GM19452 (cell line): ENCODE results near the gene CPE.
A peak's percentile ranks its signal among the peaks of the same experiment; 100 is the strongest.
"Not testable (repeated sequence)": the region's sequence is repeated elsewhere in the genome, so short reads cannot be mapped to it uniquely, and the experiment has no call there.

Experiments
- ATAC-seq: cut with Tn5 transposase; IDR thresholded peaks from one replicate; pipeline ENCODE4 v1.9.1; 2021; ENCODE audit not compliant: unreplicated experiment

The CPE gene

DNA sequence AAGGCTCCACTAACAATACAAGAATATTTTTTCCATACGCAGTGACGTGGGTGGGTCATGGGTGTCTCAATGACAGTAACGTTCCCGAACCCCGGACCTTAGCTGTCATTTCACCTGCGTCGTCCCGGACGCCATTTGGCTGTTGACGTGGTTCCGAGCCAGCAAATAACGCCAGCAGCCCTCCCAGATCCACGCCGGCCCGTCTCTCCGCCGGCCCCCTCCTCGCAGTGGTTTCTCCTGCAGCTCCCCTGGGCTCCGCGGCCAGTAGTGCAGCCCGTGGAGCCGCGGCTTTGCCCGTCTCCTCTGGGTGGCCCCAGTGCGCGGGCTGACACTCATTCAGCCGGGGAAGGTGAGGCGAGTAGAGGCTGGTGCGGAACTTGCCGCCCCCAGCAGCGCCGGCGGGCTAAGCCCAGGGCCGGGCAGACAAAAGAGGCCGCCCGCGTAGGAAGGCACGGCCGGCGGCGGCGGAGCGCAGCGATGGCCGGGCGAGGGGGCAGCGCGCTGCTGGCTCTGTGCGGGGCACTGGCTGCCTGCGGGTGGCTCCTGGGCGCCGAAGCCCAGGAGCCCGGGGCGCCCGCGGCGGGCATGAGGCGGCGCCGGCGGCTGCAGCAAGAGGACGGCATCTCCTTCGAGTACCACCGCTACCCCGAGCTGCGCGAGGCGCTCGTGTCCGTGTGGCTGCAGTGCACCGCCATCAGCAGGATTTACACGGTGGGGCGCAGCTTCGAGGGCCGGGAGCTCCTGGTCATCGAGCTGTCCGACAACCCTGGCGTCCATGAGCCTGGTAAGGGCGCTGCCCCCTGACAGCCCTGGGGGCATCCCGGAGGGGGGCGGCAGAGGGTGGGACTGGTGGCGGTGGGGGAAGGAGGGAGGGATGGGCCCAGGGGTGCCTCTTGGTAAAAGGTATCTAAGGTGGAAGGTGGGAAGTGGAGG is at the start of gene CPE:
Gene CPE, plus strand, starts transcription at position 264 of the 933 bp plus-strand sequence. Its CDS starts 214 bp downstream, at position 478.
- ATAC-seq, result peak; percentile 96

GRCh38 chr4:165330071-165330470 is 48.7 kb upstream of the CPE start:
- ATAC-seq, result no peak

- no peak for ATAC-seq
These were observed 48.1 kb upstream of the CPE start for GRCh38 chr4:165330666-165331065.

GRCh38 chr4:165331359-165331758 is 47.4 kb upstream of the CPE start:
- ATAC-seq, result no peak

DNA sequence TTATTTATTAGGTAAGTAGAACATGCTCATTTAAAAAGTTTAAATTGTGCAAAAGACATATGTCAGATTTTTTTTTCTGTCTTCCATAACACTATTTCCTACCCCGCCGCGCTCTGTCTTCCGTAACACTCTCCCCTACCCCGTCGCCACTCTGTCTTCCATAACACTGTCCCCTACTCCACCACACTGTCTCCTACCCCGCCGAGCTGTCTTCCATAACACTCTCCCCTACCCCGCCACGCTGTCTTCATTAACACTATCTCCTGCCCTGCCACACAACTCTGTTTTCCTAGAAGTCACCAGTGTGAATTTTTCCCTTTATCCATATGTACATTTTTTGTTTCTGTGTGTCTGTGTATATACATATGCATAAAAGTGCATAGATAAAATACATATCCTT is 47.0 kb upstream of the CPE start:
- no peak for ATAC-seq

- ATAC-seq, result no peak
These were observed 46.3 kb upstream of the CPE start for GRCh38 chr4:165332502-165332901.

GRCh38 chr4:165335163-165335703 is 43.6 kb upstream of the CPE start:
- no peak for ATAC-seq

DNA sequence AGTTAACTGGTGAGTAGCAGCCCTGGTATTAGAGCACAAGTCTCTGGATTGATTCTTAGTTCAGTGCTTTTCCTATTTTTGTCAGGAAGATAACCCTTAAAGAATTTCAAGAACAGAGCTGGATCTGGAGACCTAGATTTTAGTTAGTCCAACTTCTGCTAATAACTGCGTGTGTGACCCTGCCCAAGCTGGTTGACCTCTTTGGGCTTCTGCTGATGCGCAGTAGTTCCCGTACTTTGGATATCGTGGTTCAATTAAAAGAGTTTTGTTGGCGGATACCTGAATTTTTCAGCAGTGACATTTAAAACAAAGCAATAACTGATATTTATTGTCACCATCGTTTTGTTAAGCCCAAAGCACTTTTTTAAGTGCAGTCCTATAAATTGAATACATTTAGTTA is 42.1 kb upstream of the CPE start:
- ATAC-seq, result no peak

GRCh38 chr4:165342340-165342739 is 36.5 kb upstream of the CPE start:
- ATAC-seq, result not testable (repeated sequence)

DNA sequence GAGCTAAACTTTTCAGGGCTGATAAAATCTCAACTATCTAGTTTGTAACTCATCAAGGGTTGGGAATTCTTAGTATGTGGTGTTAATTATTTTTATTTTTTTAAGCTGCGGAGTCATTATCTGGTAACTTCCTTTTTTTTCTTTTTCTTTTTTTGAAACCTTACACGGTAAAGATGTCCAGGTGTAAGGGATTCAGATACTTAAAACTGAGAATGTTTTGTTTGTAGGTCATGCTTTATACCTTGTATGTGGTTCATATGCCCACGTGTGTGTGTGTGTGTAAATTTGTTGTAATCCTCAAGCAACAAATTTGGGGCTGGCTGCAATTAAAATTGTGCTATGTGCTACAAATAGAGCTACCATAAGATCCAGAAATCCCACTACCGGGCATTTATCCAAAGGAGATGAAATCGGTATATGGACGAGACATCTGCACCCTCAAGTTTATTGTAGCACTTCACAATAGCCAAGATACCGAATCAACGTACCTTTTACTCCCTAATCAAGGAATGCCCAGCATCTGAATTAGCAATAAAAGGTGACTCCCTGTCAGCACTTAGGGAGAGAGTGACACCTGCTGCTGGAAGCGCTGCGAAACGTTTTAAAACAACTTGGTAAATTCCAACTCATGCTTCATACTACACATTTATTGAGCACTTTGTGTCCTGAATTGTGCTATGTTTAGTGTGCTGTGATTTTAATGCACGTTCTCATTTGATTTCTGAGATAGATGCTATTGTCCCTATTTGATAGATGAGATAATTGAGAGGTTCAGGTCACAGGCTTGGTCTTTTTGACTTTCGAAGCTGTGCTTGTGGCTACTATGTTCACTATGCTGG is 35.2 kb upstream of the CPE start:
- ATAC-seq, result no peak

DNA sequence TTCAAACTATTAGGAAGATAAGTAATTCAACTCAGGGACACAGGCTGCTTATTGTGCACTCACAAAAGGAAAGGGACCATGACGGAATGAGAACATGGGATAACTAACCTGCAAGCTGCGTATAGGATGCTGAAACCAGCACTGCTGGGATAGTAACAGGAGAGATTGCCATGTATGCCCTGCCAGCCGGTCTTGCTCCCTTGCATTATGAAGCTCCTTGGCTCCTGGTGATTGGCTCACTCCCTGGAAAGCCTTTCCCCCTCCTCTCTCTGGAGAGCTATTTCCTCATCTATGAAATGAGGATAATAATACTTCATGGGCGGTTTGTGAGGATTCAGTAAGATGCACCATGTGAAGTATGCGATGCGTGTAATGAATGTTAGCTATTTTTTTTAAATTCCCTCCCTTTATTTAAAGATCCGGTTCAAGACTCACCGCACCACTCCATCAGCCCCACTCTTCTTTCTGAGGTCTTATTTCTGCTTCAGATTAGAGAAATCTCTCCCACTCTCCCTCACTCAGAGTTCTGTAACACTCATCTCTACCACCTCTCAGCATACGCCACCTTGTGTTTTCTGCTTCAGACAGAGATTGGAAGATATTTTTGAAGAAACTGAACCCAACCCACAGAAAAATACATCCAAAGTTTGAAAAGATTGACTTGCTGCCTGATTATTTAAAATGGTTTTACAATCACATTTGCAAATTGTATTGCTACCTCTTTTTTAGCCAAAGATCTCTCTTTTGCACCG is 33.0 kb upstream of the CPE start:
- ATAC-seq, result no peak

GRCh38 chr4:165347647-165348569 is 30.9 kb upstream of the CPE start:
- ATAC-seq, result no peak

GRCh38 chr4:165351359-165352130 is 27.3 kb upstream of the CPE start:
- no peak for ATAC-seq

DNA sequence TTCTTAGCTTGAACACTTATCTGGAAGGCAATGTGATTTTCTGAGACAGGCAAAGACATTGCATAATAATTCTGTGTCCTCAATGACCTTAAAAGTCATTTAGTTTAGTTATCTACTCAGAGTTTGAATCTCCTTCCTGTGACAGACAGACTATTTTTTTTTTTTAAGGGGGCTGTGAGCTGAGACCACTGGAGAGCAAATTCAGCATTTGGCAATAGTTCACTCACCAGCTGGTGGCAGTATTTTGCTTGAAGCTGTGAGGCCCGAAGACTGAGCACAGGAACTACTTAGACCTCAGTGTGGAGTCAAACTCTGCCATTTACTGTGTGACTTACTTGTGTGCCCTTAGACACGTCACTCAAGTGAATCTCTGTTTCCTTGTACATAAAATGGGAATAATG is 22.9 kb upstream of the CPE start:
- ATAC-seq, result no peak

GRCh38 chr4:165359506-165359905 is 19.3 kb upstream of the CPE start:
- peak; percentile 67 for ATAC-seq

DNA sequence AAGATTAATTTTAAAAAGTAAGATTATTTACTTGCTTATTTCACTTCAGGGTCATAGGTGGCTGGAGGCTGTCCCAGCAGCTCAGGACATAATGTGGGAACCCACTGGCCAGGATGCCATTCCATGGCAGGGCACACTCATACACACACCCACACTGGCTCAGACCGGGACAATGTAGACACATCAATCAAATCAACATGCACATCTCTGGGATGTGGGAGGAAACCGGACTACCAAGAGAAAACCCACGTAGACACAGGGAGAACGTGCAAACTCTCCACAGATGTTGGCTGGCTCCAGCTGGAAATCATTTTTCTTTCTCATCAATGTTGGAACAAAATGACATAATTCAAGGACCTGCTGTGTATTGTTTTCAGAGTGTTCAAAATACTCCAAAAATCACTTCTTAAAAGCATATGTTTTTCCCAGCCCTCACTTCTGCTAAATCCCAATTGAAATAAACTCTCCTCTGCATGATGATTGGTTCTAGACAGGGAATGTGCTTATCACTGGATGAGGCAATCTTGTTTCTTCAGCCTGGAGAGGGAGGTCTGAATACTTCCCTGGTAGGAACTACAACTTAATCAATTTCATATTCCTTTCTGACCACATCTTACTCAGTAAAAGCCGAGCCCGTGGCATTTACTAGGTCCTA is 18.6 kb upstream of the CPE start:
- ATAC-seq, result no peak

GRCh38 chr4:165360985-165361670 is 17.7 kb upstream of the CPE start:
- ATAC-seq, result no peak

DNA sequence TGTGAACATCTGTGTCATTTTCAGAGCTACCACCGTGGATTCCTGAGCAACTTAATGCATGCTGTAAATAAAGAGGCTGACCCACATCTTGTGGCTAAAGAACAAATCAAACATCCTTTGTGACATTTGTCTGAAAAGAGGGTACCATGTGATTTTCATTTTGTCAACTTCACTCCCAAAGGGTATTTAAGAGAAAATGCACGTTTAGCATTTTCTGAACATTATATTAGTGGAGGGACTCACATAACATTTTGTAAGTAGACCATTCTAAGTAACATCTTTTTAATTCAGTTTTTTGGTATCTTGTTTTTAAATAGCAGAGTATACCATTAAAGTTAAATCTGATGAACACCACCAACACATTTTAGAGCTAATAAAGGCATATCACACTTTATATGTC is 17.0 kb upstream of the CPE start:
- no peak for ATAC-seq
